HG02943 (cell line): ENCODE measurements around the gene MROH7.

Experiments used
- ATAC-seq: cut with Tn5 transposase; IDR thresholded peaks from one replicate; pipeline ENCODE4 v1.9.1; 2021; ENCODE audit warnings: mild to moderate bottlenecking, low read depth, moderate library complexity; ENCODE audit not compliant: unreplicated experiment

Gene MROH7

GRCh38 chr1:54716299-54717047, 74.9 kb downstream of the MROH7 start:
- no peak for ATAC-seq

- ATAC-seq, result no peak
Measured at GRCh38 chr1:54721719-54722118, 80.1 kb downstream of the MROH7 start.

- no peak for ATAC-seq
Measured at GRCh38 chr1:54723985-54724384, 82.4 kb downstream of the MROH7 start.

GRCh38 chr1:54724771-54725170, 83.2 kb downstream of the MROH7 start:
- ATAC-seq, result no peak

GRCh38 chr1:54728027-54728426, 86.4 kb downstream of the MROH7 start:
- no peak for ATAC-seq

- no peak for ATAC-seq
Measured at GRCh38 chr1:54736685-54737084, 95.1 kb downstream of the MROH7 start.

- ATAC-seq, result no peak
Measured at GRCh38 chr1:54738244-54738643, 96.7 kb downstream of the MROH7 start.

- no peak for ATAC-seq
Measured at GRCh38 chr1:54741531-54741930, 99.9 kb downstream of the MROH7 start.

- no peak for ATAC-seq
Measured at GRCh38 chr1:54742282-54742681, 100.7 kb downstream of the MROH7 start.

- no peak for ATAC-seq
Measured at GRCh38 chr1:54743416-54744226, 102.0 kb downstream of the MROH7 start.

GRCh38 chr1:54744696-54745095, 103.1 kb downstream of the MROH7 start:
- ATAC-seq, result no peak

- no peak for ATAC-seq
Measured at GRCh38 chr1:54745274-54745673, 103.7 kb downstream of the MROH7 start.

- no peak for ATAC-seq
Measured at GRCh38 chr1:54745864-54746263, 104.3 kb downstream of the MROH7 start.

- ATAC-seq, result no peak
Measured at GRCh38 chr1:54748094-54748835, 106.7 kb downstream of the MROH7 start.

GRCh38 chr1:54750596-54750995, 109.0 kb downstream of the MROH7 start:
- no peak for ATAC-seq

GRCh38 chr1:54751426-54751825, 109.8 kb downstream of the MROH7 start:
- ATAC-seq, result no peak

GRCh38 chr1:54754045-54754444, 112.5 kb downstream of the MROH7 start:
- ATAC-seq, result no peak

- no peak for ATAC-seq
Measured at GRCh38 chr1:54754486-54755285, 113.1 kb downstream of the MROH7 start.

- ATAC-seq, result no peak
Measured at GRCh38 chr1:54757833-54758232, 116.2 kb downstream of the MROH7 start.

- no peak for ATAC-seq
Measured at GRCh38 chr1:54758678-54759348, 117.2 kb downstream of the MROH7 start.
